GM18499 (cell line): ENCODE data around the gene QSOX1.
"Not testable (repeated sequence)": the region's sequence is repeated elsewhere in the genome, so short reads cannot be mapped to it uniquely, and the experiment has no call there.

Experiments
- ATAC-seq: cut with Tn5 transposase; IDR thresholded peaks from one replicate; pipeline ENCODE4 v1.9.1; 2021; ENCODE audit warnings: moderate number of reproducible peaks; ENCODE audit not compliant: insufficient read depth, unreplicated experiment

The QSOX1 gene

DNA sequence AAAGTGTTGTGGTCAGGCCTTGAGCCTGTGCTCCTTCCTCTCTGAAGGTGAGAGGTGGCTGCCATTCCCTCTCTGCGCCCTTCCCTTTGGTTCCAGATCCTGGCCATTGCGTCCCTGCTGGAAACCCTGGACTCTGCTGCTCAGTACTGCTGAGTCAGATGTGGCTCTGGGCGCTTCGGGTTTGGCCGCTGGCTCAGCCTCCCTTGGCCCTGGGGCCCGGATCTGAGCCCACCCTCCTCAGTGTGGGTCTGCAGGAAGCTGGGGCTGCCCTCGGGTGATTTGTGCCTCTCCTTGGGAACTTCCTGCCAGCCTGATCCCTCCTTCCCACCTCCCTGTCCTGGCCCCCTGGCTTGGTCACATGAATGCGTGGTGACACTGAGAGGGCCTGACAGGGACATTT, 32.2 kb downstream of the QSOX1 start:
- ATAC-seq = no peak

DNA sequence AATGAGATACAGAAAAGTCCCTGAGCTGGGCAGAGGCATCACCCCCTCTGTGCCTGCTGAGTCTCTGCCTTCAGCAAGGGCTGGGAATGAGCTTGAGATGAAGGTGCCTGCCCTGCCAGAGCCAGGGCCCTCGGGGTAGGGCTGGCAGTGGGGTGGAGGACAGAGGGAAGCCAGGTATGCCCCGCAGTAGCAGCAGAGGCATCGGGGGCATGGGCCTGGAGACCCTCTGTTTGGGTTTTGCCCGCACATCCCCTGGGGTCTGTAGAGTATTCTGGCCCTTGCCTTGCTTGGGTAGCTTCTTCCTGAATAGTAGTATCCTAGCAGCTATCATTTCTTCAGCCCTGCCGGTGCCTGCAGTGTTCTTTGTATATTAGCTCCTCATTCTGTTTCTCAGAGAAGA, 33.0 kb downstream of the QSOX1 start:
- no peak for ATAC-seq

DNA sequence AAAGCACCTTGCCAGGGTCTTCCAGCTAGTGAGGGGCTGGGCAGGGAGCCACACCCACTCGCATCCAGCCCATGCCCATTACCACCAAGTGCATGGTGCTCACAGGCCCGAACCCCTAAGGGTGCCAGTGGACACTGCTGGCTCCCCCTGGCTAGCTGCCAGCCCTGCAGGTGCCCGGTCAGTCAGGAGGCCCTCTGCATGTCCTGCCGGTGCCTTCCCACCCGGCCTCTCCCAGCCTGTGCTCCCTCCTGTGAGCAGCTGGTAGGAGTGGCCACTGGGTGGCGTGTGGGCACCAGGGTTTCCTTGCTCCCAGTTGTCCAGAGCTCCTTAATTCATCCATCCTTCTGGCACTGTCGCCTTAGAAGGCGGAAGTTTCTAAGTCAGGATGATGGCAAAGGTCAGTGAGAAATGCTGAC, 33.4 kb downstream of the QSOX1 start:
- no peak for ATAC-seq

DNA sequence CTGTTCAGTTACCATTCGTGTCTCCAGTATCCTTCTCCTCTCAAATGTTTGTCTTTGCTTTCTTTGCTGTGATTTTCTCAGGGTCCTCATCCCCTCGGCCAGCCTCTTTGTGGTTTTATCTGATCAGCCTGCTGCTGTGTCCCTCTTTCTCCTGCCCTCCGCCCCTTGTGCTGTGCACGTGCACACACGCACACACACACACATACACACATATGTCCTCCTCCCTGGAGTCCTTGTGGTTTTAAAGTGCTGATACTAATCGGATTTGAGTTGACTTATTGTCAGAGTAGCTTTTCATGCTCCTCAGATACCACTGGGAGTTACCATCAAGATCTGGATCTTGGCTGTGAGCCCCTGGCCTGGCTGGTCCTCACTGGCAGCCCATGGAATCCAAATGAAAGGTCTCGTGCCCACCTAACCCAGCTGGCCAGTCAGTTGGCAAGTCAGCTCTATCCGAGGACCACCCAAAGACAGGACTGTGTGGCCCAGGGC, 34.1 kb downstream of the QSOX1 start:
- ATAC-seq = no peak

DNA sequence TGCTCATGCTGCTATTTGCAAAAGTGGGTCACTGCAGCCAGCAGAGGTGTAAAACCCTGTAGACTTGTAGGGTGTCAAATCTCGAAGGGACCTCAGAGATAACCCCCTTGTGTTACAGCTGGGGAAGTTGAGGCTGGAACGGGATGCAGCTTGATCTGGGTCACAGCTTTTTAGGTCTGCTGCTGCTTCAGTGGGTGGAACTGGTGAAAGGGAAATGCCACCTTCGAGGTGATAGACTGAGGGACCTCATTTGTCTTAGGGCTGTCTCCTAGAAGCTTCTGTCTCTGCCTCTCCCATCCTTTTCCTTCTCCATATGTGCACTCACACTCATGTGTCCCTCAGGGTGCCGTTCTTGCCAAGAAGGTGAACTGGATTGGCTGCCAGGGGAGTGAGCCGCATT, 35.4 kb downstream of the QSOX1 start:
- ATAC-seq = no peak

DNA sequence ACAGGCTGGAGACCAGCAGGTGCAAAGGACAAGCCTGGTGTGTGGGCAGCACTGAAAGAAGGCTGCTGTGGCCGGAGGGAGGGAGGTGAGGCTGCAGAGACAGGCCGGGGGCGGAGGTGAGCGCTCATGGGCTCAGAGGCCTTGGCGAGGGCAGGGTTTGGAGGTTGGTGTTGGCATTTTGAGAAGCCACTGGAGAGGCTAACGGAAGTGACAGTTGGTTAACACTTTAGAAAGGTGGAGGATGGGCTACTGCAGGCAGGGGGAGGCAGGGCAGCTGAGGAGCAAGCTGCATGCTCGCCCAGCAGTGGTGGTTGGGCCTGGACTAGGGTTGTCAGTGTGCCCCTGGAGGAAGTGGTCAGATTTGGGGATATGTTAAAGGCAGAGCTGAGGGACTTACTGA, 37.5 kb downstream of the QSOX1 start:
- no peak for ATAC-seq

DNA sequence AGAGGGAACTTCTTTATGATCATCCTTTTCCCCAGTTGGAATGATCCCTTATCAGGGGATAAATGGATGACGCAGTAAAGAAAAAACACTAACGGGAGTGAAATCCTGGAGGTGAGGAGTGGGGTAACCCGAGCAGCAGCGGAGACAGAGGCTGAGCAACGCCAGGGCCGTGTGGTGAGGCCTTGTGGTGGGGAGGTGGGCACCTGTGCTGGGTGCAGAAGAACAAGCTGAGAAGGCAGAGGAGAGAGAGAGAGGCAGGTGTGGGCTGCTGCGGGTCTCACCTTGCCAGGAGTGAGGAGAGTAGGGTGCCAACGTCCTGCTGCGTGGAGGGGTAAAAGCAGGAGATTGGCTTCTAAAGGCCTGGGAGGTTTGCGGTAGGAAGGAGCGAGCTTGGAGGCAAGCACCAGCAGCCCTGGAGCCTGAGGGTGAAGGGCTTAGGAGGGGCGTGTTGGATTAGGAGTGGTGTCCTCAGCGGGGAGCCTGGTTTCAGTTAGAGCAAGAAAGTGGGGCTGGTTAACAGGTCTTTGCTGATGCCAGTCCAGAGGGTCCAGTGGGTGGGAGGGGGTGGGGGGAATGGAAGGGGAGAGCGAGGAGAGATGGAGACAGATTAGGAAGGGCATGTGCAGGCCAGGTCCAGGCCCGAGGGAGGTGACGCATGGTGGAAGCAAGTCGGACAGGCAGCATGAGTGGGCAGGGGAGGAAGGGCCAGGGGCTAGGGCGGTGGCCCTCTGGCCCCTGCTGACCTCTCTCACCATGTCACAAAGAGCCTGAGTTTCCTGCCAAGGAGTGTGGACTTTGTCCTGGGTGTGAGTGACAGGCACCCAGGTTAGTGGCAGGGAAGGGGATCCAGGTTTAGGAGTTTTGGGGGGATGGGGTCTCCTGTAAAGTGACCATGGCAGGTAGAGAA, 38.7 kb downstream of the QSOX1 start:
- no peak for ATAC-seq

DNA sequence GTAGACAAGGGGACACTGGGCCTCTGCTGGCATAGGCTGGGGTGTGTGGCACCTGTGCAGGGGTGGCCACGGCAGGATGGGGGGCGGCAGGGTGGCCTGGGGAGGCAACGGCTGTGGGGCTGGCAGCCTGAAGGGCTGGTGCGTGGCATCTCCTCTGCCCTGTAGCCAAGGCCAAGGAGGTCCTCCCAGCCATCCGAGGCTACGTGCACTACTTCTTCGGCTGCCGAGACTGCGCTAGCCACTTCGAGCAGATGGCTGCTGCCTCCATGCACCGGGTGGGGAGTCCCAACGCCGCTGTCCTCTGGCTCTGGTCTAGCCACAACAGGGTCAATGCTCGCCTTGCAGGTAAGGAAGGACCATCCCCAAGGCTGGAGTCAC, 39.4 kb downstream of the QSOX1 start:
- no peak for ATAC-seq

DNA sequence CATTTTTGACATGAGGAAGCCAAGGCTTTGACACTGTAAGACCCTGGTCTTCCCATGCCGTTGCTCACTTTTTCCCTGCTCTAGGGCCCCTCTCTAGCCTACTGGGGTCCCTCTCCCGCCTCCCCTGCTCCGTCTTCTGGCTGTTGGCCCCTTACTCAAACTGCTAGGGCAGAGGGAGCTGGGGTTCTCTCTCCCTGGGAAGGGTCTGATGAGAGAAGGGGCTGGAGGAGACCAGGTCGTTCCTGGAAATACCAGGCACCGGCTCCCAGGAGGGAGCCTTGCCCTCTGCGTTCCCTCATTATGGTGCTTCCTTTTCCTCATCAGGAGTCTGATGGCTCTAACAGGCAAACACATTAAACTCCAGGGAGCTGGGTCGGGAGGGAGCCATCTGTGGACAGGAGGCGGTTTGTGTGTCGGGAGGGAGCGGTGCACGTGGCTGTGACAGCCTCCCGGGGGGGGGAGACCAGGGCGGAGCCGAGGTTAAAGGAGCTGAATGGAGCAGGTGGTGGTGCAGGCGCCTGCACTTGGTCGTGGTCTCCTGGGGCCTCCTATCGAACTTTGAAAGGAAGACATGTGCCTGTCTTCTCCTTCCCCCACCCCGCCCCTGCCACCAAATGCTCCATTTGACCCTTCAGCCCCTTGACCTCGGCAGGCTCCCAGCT, 40.0 kb downstream of the QSOX1 start:
- ATAC-seq = no peak

DNA sequence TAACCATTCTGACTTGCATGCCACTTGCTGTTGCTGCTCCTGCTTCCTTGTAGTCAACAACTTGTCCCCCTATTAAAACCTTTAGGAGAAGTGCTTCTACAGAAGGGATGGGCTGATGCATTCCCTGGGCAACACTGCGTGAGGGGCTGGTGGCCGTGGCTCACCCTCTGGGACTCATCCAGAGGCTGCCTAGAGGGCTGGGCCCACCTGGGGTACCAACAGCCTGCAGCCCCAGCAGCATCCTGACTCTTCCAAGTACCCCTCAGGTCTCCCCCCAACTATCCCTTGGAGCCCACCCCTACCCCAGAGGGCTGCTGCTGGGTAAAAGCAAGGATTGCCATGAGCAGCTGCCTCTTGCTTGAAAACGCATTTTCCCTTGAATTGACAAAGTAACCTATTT, 40.7 kb downstream of the QSOX1 start:
- ATAC-seq = no peak

DNA sequence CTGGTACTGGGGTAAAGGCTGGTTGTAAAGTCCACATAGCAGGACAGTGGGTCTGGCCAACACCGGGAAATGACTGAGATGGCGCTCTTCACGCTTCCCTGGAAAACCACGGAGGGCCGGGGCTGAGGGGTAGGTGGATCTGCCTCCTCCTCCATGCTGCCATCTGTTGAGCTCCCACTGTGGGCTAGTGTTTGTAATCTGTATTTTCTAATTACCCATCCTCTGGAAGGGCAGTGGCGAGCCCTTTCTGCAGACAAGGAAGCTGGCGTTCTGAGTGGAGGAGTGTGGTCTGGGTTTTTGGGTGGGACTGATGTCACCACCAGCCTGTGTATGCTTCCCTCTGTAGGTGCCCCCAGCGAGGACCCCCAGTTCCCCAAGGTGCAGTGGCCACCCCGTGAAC, 41.2 kb downstream of the QSOX1 start:
- no peak for ATAC-seq

DNA sequence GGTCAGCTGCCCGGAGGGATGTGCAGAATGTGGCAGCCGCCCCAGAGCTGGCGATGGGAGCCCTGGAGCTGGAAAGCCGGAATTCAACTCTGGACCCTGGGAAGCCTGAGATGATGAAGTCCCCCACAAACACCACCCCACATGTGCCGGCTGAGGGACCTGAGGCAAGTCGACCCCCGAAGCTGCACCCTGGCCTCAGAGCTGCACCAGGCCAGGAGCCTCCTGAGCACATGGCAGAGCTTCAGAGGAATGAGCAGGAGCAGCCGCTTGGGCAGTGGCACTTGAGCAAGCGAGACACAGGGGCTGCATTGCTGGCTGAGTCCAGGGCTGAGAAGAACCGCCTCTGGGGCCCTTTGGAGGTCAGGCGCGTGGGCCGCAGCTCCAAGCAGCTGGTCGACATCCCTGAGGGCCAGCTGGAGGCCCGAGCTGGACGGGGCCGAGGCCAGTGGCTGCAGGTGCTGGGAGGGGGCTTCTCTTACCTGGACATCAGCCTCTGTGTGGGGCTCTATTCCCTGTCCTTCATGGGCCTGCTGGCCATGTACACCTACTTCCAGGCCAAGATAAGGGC, 41.9 kb downstream of the QSOX1 start:
- ATAC-seq = no peak

DNA sequence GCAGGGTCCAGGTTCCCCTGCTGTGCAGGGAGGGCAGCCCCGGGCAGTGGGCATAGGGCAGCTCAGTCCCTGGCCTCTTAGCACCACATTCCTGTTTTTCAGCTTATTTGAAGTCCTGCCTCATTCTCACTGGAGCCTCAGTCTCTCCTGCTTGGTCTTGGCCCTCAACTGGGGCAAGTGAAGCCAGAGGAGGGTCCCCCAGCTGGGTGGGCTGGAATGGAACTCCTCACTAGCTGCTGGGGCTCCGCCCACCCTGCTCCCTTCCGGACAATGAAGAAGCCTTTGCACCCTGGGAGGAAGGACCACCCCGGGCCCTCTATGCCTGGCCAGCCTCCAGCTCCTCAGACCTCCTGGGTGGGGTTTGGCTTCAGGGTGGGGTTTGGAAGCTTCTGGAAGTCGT, 42.6 kb downstream of the QSOX1 start:
- ATAC-seq = no peak

DNA sequence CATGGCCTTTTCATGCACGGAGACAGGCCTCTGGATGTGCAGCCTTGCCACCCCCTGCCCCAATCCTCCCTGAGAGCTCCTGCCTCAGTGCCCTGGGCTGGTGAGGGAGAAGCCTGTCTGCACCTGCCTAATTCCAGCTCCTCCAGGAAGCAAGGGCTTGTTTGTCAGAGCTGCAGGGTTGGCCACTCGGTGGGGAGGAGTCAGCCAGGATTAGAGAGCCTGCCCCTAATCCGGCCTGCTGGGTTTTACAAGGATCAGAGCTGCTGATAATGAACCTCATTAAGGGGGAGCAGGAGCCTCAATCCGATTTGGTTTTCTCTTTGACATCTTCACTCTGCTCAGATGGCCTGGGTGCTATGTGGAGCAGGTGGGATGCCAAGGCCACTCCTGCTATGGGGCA, 43.5 kb downstream of the QSOX1 start:
- no peak for ATAC-seq

DNA sequence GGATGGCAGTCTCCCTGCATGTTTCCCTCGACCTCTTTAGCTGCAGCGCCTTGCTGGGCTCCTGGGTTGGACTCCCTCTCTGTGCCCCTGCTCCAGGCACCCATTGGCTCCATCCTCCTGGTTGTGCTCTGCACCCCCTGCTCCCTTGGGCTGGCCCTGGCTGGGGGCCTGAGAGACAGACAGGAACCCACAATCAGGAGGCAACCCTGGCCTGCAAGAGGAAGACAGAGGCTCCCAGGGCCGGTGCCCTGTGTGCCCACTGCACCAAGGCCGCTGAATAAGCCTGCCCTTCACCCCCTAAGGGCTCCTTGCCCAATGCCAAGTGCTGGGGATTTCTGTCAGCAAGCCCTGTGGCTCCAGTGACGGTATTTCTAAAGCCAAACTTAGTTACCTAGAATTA, 43.9 kb downstream of the QSOX1 start:
- ATAC-seq = no peak

DNA sequence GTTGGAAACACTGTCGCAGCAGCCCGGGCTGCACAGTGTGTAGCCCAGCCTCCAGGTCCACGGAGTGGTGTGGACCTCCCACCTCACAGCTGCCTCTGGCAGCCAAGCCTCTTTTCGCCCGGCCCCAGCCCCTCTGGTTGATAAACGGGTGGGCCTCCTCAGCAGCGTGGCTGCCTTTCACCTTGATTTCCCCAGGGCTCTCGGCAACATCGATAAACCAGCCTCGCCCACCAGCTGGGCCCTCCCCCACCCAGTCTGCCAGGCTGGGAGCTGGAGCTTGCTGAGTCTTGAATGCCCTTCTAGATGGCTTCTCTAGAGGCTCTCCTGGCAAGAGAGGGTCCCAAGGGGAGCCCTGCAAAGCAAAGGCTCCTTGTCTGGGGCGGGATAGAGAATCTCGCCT, 44.3 kb downstream of the QSOX1 start:
- no peak for ATAC-seq

DNA sequence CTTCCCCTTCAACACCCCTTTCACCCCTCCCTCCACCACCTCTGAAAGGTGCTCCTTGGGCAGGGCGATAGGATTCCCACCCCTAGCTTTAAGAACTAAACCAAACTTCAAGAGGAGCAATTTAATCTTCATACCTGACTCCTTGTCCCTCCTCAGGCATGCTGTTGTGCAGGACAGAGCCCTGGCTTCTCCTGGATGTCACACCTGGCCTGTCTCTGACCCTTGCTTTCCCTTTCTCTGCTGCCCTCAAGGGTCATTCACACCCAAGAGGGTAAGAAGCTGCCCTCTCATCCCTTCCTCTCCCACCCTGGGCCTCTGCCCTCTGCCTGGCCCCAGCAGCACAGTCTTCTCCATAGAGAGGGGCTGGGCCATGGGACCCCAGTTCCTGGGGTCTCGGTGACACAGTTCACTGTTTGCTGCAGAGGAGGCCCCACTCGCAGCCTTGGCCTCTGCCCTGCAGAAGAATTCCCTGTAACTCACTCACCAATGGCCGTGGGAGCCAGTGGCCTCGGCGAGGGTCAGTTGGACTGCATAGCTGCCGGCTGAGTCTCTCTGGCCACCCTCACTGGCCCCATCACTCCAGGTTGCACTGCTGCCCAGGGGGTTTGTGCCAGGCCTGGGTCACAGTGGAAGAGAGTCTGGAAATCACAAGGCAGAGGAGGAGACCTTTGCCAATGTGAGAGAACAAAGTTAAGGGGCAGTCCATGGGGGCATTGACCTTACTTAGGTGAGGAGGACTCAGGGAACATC, 47.0 kb downstream of the QSOX1 start:
- ATAC-seq = no peak

DNA sequence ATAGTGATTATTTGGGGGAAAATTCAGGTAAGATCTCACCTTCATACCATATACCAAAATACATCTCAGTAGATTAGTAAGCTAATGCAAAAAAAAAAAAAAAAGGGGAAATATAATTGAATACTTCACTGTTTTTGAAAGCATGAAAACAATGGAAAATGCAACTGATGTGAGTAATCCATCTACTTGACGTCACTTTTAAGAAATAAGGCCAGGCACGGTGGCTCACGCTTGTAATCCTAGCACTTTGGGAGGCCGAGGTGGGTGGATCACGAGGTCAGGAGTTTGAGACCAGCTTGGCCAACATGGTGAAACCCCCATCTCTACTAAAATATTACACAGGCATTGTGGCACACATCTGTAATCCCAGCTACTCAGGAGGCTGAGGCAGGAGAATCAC, 47.9 kb downstream of the QSOX1 start:
- ATAC-seq = not testable (repeated sequence)

DNA sequence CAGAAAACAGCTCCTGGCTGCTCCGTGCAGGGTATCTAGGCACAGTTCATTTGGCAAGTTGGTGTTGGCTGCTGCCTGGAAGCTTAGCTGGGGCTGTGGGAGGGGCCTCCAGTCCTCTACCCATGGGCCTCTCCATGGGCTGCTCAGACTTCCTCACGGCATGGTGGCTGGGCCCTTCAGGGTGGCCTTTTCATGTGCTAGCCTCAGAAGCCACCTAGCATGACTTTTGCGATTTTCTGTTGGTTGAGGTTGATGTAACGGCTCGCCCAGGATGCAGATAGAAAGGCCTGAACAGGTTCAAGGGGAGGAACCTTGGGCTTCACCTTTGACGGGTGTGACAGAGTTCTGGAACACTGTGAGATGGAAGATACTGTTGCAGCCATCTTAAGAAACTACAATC, 49.6 kb downstream of the QSOX1 start:
- ATAC-seq = no peak

DNA sequence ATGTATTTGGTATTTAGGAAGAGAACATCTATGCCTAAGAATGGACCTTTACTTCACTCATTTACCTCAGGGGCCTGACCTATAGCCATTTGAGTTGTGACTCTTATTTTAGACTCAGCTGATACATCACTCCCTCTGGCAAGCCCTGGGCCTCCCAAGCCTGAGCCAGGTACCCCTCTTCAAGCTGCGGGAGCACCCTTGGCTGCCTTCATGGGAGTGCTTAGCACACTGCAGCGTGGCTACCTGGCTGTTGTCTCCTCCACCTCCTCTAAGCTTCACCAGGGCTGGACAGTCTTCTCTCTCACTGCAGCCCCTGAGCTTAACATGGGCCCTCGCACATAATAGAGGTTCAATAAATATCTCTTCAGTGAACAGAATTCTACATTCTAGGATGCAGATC, 51.9 kb downstream of the QSOX1 start:
- ATAC-seq = no peak

DNA sequence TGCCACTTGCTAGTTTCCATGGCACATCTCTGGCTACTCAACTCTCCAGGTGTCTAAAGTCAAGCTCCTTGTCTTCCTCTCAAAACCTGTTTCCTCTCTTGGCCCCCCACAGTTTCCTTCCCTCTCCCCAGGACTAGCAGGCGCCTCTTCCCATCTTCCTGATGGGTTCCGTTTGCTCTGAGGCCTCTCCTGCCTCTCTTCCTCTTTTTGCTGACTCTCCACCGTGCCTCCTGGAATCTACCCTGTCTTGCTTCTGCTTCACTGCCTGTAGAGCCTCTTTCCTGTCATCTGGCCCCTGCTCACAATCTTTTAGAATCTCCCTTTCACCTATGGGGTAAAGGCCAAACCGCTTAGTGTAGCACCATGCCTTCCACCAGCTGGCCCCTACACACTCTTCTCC, 53.6 kb downstream of the QSOX1 start:
- no peak for ATAC-seq
